Islet of Langerhans (tissue), 1 donor: ENCODE results near the gene TMEM37.

Source experiments
- FAIRE-seq: peaks from one replicate; lab custom pipeline; 2011; peaks lifted over from hg19 to GRCh38; lab: Jason Lieb, UNC

Gene TMEM37

GRCh38 chr2:119461811-119462210, 30.2 kb downstream of the TMEM37 start:
- FAIRE-seq, result no peak

GRCh38 chr2:119462574-119462973, 30.9 kb downstream of the TMEM37 start:
- FAIRE-seq, result no peak

- FAIRE-seq, result no peak
These were observed 31.5 kb downstream of the TMEM37 start for GRCh38 chr2:119463136-119463535.

GRCh38 chr2:119463990-119464389, 32.3 kb downstream of the TMEM37 start:
- FAIRE-seq, result no peak

- FAIRE-seq, result no peak
These were observed 33.3 kb downstream of the TMEM37 start for GRCh38 chr2:119464981-119465380.

GRCh38 chr2:119465687-119466086, 34.0 kb downstream of the TMEM37 start:
- no peak for FAIRE-seq

GRCh38 chr2:119466373-119466772, 34.7 kb downstream of the TMEM37 start:
- FAIRE-seq, result no peak

- FAIRE-seq, result no peak
These were observed 36.7 kb downstream of the TMEM37 start for GRCh38 chr2:119468154-119468955.

- no peak for FAIRE-seq
These were observed 37.5 kb downstream of the TMEM37 start for GRCh38 chr2:119469131-119469530.

- no peak for FAIRE-seq
These were observed 38.1 kb downstream of the TMEM37 start for GRCh38 chr2:119469661-119470297.

GRCh38 chr2:119472749-119473148, 41.1 kb downstream of the TMEM37 start:
- no peak for FAIRE-seq

- FAIRE-seq, result no peak
These were observed 42.1 kb downstream of the TMEM37 start for GRCh38 chr2:119473621-119474370.

GRCh38 chr2:119474371-119475224, 42.9 kb downstream of the TMEM37 start:
- FAIRE-seq, result no peak

GRCh38 chr2:119475225-119475856, 43.7 kb downstream of the TMEM37 start:
- no peak for FAIRE-seq

- no peak for FAIRE-seq
These were observed 44.2 kb downstream of the TMEM37 start for GRCh38 chr2:119475857-119476244.

- peak; percentile 96 for FAIRE-seq
These were observed 44.9 kb downstream of the TMEM37 start for GRCh38 chr2:119476301-119477112.

- FAIRE-seq, result no peak
These were observed 45.5 kb downstream of the TMEM37 start for GRCh38 chr2:119477113-119477505.

- FAIRE-seq, result no peak
These were observed 46.7 kb downstream of the TMEM37 start for GRCh38 chr2:119478188-119478977.

- no peak for FAIRE-seq
These were observed 47.3 kb downstream of the TMEM37 start for GRCh38 chr2:119478978-119479295.

GRCh38 chr2:119480184-119480583, 48.5 kb downstream of the TMEM37 start:
- FAIRE-seq, result no peak
